MV-4-11 (cell line): ENCODE measurements around the gene HSP90AA1.
"Not testable (repeated sequence)": the region's sequence is repeated elsewhere in the genome, so short reads cannot be mapped to it uniquely, and the experiment has no call there.

Source experiments
- DNase-seq: peaks from one replicate; lab custom pipeline; 2025; lab: John Stamatoyannopoulos, UW

Gene HSP90AA1

DNA sequence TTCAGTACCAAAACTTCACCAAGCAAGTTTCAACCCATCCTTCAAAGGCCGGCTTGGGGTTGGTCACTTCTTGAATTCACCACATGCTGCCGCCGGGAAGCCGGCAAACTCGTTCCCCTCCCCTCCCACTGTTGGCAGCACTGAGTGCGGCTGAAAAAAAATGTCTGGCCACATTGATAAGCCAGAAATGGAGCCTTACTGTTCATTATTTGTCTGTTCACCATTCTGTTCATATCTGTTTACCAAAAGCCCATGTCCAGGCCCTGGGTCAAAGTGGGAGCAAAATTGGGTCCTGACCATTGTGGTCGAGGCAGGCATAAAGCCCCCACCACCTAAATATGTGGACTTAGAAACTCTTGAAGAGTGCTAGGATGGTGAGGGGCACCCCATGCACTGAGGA is 7.3 kb upstream of the HSP90AA1 start:
- no peak for DNase-seq

DNA sequence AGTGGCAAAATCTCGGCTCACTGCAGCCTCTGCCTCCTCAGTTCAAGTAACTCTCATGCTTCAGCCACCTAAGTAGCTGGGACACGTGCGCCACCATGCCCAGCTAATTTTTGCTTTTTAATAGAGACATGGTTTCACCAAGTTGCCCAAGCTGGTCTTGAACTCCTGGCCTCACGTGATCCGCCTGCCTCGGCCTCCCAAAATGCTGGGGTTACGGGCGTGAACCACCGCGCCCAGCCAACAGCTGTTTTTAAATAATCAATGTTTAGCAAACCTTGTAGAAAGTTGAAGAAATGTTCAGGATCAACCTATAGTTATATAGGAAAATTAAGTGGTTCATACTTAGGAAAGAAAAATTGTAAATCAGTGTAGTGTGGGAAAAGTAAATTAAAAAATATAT is 6.0 kb upstream of the HSP90AA1 start:
- DNase-seq, result no peak

DNA sequence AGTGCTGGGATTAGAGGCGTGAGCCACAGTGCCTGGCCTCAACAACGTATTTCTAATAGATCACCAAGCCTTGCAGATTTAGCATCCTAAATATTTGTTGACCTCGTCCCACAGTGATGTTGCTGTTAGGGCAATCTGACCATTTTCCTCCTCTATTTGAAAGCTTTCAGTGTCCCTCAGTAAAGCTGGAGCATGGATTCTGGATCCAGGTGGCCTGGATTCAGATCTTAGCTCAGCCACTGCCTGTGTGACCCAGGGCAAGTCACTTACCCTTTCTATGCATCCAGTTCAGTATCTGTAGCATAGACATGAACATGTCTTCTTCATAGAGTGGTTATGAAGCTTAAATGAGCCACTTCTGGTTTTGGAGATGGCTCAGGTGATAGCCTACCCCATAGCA is 3.9 kb upstream of the HSP90AA1 start:
- DNase-seq, result no peak

DNA sequence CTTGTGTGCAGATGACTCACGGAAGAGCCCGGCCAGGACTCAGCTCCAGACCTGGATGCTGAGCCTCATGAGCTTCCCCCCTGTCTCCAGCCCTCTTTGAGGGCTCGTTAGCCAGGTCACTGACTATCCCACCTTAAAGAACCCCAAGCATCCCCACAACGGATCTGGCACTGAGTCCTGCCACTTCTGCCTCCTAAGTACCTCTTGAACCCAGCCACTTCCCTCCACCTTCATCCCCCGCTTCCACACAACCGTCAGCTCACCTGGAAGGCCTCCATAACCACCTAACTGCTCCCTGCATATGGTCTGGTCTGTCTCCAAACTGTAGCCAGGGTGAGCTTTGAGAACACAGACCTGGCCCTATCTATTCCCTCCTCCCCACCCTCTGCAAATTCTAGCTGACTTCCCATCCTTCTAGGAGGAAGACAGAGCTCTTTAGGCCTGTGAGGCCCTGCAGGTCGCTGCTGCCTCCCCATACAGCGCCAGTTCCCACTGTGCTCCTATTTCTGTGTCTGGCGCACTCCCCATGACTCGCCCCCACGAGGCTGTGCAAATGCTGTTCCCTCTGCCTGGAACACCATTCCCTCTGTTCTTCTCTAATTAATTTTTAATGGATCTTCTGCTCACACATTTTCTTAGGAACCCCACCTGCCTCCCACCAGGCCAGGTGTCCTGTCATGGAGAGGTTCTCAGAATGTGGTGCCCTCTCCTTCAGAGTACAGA is 2.9 kb upstream of the HSP90AA1 start:
- DNase-seq, result no peak

DNA sequence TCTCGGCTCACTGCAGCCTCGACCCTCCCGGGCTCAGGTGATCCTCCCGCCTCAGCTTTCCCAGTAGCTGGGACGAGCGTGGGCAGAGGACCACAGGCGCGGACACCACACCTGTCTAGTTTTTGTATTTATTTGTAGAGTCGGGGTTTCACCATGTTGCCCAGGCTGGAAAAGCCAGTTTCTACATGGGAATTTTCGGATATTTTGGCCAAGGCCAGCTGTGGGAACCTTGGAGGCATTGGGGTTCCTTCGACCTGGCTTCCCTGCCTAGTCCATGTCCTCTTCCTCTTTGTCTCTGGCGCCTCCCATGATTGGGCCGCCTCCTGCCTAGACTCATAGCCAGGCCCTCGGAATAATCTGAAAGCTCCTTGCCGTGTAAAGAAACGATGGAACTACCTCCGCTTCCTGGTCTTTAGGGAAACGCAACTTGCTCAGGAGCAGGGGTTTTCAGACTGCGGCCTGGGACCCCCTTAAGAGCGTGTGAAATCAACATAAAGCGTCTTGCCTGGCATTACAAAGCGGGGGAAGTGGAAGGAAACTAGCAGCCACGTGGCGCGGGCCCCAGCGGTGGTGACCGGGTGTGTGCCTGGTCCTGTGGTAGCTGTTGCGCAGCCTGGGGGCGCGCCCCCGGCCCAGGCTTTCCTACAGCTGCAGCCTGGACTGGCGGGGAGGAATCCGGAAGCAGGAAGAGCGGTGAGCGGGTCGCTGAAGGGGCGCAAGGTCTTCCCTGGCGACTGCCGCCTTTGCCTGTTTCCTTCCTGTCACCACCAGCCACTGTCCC is 1.4 kb upstream of the HSP90AA1 start:
- DNase-seq, result peak; percentile 87

DNA sequence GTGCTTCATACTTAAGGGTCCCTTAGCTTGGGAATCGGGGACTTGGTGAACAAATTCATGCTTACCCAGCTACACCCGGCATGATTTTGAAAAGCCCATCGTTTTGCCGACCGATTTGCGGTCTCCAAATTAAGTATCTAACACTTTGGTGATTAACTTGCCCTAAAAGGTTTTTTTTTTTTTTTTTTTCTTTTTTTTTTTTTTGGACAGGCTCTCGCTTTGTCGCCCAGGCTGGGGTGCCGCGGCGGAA is 843 bp upstream of the HSP90AA1 start:
- DNase-seq, result no peak

DNA sequence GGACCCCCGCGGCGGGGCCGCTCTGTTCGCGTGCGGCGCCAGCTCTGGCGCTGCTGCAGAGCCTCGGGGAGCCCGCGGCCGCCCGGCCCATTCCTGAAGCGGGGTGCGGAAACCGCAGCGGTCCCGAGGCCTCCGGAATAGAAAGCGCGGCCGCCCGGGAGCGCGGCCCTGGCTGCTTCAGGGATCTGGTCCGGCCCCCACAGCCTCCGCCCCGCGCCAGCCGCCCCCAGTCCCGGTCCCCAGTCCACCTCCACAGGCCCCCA is 204 bp downstream of the HSP90AA1 start:
- DNase-seq, result no peak

DNA sequence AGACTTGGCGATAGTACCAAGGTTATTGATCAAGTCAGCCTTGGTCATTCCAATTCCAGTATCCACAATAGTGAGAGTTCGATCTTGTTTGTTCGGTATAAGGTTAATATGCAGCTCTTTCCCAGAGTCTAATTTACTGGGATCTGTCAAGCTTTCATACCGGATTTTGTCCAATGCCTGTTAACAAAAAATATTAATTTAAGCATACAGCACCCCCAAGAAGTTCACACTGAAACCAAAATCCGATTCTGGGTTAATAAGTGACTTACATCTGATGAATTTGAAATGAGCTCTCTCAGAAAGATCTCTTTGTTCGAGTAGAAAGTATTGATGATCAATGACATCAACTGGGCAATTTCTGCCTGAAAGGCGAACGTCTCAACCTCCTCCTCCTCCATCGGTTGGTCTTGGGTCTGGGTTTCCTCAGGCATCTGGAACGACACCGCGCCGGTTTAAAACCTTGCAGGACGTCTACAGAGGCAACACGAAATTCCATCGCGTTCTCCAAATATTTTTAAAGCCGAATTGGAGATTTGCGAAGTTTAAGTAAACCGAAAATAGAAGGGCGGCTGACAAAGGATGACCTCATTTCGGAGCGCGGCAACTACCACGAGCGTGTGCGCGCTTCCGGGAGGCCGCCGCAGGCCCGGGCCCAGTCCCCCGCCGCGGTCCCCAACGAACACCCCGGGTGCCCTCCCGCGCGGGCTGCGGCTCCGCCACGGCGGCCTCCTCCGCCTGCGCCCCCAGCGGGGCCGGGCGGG is 716 bp downstream of the HSP90AA1 start:
- DNase-seq, result no peak

DNA sequence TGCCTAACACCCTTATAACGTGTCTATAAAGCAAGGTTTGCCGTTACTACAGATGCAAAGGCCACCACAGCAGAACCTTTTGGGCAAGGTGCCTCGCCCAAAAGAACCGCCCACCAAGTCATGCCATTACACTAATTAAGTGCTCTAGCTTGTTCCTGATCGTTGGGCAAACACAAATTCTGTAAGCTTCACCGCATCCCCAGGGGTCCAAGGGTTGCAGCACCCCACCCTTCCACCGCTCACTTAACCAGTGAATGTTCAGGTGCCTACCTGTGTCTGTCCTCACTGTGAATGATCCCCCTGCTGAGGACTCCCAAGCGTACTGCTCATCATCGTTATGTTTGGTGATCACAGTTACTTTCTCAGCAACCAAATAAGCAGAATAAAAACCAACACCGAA is 1.4 kb downstream of the HSP90AA1 start:
- DNase-seq, result no peak

DNA sequence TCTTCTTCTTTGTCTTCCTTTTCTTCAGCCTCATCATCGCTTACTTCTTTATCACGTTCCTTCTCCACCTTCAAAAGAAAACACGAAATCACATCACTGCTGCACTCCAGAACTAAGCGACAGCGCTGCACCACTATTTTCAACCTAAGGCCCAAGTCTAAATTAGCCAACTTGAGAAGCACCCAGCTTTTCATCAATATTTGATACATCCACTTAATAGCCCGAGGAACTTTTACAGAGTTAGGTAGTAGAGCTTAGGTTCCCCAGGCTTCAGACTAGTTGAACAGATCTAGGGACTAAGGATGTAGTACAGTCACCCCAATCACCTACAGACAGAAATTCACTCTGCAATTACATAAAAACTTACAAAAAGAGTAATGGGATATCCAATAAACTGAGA is 1.9 kb downstream of the HSP90AA1 start:
- DNase-seq, result no peak

DNA sequence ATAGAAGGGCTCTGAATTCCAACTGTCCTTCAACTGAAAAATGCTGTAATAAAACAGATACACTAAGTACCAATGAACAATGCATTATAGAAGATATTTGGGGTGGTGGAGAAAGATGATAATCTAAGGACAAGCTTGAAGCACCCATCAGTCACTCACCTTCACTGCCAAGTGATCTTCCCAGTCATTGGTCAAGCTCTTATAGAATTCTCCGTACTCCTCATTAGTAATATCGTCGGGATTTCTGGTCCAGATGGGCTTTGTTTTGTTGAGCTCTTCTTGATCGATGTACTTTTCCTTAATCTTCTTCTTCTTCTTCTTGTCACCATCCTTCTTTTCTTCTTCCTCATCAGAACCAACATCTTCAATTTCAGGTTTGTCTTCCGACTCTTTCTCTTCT is 2.3 kb downstream of the HSP90AA1 start:
- not testable (repeated sequence) for DNase-seq

DNA sequence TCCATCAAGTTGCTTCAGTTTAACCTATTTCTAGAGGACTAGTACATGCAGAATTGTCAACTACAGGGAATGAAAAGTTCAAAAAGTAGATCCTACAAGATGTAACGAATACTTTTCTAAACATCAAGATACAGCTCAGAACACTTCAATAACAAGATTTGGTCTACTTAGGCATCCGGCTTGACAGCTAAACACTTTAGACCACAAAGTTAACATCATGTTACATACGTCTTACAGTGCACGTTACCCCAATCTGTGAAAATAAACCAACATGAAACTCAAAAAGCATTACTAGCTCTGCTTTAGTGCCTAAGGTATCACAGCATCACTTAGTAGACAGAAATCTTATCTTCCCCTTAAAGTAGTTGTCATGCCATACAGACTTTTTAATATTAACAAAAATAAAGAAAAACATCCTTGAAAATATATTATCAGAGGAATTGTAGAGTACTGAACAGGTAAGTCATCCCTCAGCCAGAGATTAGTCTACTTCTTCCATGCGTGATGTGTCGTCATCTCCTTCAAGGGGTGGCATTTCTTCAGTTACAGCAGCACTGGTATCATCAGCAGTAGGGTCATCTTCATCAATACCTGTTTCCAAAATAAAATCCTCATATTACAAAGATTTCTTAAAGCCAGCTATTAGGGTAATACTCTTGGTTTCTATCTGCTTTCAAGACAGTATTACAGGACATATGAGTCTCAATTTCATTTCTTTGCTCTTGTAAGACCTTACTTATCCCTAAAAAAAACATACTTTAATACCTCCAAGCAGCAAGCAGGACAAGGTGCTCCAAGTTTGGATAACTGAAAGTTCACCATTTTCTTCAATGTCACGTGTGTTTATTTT is 5.4 kb downstream of the HSP90AA1 start:
- no peak for DNase-seq

DNA sequence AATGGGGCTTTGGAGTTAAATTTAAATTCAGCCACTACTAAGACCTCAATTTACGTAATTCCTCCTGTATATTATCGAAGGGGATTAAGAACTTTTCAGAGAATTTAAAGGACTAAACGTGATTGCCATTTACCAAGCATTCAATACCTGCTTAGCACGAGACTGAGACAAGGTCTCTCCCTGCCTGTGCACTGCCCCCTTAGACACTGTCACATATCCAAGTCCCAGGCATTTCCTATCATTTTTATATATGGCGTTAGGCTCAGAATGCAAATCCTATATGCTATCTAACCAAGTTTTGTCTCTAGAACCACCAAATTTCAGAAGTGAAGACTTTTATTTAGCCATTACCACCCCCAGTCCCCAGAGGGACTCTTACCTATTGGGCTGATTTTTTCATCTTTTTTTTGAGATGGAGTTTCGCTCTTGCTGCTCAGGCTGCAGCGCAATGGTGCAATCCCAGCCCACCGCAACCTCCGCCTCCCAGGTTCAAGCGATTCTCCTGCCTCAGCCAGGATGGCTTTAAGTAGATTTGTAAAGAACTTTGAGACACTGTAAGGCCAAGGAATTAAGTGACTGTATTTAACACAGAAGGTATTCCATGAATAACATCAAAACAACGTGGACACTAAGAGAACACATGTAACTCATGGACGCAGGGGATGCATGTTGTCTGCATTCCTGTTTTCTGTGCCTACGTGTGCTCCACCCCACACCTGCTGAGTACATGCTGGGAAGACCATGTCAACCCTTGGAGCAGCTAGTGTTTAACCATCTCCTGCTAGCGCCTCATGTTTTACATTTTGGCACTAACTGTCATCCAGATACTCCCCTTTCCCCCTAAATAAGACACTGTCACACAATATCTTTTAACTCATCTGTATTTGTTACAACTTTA is 6.4 kb downstream of the HSP90AA1 start:
- DNase-seq, result no peak

DNA sequence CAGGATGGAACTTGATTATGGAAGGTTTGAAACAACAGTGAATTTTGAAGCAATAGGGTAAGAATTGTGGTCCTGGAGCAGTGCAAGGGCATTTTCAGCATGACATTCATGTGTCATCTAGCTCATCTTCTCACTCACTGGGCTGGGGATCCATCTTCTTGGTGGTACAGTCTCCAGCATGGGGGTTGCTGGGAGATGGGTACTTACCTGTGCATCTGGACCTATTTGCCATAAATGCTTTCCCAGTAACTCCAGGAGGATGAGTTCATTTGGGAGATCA is 7.2 kb downstream of the HSP90AA1 start:
- DNase-seq, result no peak

DNA sequence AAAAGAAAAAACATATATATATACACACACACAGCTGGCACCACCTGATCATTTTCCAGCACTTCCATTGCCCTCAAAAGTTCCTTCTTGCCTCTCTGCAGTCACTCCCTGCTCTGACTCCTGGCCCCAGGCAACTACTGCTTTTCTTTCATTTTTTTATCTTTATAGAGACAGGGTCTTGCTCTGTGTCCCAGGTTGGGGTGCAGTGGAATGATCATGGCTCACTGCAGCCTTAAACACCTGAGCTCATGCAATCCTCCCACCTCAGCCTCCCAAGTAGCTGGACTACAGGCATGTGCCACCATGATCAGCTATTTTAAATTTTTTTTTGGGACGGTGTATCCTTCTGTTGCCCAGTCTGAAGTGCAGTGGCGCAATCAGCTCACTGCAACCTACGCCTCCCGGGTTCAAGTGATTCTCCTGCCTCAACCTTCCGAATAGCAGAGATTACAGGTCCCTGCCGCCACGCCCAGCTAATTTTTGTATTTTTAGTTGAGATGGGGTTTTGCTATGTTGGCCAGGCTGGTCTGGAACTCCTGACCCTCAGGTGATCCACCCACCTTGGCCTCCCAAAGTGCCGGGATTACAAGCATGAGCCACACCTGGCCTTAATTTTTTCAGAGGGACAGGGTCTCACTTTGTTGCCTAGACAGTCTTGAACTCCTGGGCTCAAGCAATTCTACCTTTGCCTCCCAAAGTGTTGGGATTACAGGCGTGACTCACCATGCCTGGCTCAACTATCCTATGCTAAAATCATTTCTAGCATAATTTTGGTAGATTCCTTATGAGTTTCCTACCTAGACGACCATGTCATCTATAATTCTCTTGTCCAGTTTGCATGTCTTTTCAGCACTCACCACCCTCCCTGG is 7.8 kb downstream of the HSP90AA1 start:
- no peak for DNase-seq

DNA sequence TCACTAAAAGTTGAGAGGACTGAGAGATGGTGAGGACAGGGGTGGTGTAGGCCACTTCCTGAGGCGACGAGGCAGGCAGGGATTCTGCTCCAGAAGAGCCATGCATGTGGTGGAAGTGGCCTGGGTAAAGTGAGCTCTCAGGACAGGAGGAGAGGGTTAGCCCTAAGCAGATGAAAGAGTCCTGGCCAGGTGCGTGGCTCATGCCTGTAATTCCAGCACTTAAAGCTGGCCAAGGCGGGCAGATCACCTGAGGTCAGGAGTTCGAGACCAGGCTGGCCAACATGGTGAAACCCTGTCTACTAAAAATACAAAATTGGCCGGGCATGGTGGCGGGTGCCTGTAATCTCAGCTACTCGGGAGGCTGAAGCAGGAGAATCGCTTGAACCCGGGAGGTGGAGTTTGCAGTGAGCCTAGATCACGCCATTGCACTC is 8.5 kb downstream of the HSP90AA1 start:
- DNase-seq, result not testable (repeated sequence)

DNA sequence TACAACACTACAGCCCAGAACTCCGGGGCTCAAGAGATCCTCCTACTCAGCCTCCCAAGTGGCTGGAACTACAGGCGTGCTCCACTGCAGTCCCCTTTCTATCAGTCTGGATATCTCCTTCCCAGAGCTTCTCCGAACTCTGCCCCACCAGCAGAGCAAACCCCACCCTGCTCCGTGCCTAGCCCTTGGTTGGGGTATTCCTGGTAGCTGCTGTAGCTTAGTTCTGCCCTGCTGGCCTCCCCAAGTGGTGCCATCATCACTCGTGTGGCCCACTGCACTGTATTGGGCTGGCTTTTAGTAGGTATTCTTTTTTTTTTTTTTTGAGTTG is 9.5 kb downstream of the HSP90AA1 start:
- DNase-seq, result no peak

DNA sequence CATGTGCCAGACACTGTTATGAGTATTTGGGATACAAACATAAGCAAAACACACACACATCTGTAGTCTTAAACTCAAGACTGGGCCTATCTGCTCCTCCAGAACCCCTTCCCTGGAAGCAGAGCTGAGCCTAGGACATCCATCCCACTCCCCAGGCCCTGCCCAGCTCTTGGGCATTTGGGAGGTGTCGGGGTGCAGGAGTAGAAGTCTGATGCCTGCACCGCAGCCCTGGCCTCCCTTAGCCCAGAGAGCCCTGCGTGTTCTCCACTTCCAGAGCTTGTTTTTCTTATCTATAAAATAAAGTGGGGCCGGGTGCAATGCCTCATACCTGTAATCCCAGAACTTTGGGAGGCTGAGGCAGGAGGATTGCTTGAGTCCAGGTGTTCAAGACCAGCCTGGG is 11.7 kb downstream of the HSP90AA1 start:
- DNase-seq, result no peak

DNA sequence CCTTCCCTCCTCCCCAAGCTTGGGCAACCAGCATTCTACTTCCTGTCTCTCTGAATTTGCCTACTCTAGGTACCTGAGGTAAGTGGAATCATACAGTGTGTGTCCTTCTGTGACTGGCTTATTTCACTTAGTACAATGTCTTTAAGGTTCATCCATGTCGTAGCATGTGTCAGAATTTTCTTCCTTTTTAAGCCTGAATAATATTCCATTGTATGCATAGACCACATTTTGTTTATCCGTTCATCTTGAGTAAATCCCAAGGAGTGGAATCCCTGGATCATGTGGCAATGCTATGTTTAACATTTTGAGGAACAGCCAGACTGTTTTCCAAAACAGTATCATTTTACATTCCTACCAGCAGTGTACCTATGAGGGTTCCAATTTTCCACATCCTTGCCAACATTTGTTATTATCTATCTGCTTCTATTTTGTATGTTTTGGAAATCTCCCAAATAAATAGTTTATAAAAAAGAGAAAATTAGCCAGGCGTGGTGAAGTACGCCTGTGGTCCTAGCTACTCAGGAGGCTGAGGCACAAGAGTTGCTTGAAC is 12.4 kb downstream of the HSP90AA1 start:
- no peak for DNase-seq

DNA sequence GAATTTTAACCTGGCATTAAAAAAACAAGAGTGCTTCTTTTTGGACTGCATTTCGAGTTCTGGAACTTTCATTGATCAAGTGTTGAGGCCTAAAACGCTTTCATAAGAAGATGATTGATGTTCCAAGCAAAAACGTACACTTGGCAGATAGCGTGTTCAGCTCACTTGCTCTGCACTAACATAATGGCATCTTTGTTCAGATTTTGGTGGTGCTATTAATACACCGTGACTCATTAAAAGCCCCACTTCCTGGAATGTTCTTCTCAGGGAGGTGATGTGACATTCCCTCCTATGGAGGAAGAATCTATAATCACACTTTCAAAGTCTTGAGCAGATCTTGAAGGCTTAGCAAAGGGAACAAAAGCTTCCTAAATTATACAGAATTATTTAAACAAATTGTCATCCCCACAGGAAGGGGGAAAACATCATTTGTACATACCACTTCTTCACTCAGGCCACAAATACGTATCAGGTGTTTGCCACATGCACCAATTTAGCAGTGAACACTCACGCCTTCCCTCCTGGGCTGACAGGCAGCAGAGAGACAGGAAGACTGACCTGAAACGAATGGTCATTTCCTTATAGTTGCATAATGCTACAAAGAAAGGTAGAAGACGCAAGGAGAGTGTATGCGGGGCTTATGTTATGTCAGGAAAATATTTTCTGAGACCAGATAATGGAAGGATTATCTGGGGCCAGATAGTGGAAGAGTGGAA is 15.4 kb downstream of the HSP90AA1 start:
- no peak for DNase-seq
